GM19238 (cell line): ENCODE measurements around the gene PTPN14.

ENCODE experiments used
- DNase-seq: peaks from one replicate; pipeline ENCODE4 v3.0.0; 2011; ENCODE audit warnings: low spot score; ENCODE audit not compliant: insufficient read length

PTPN14 gene

GRCh38 chr1:214455971-214456867 lies 95.2 kb downstream of the PTPN14 start:
- DNase-seq: no peak

GRCh38 chr1:214455479-214455878 lies 95.9 kb downstream of the PTPN14 start:
- DNase-seq: no peak

GRCh38 chr1:214454569-214455396 lies 96.6 kb downstream of the PTPN14 start:
- DNase-seq: no peak

GRCh38 chr1:214453109-214453722 lies 98.2 kb downstream of the PTPN14 start:
- no peak for DNase-seq

- no peak for DNase-seq
These were observed 99.1 kb downstream of the PTPN14 start for GRCh38 chr1:214452152-214452784.

GRCh38 chr1:214451596-214451995 lies 99.8 kb downstream of the PTPN14 start:
- no peak for DNase-seq

GRCh38 chr1:214449371-214449770 lies 102.0 kb downstream of the PTPN14 start:
- no peak for DNase-seq

- DNase-seq: no peak
These were observed 102.9 kb downstream of the PTPN14 start for GRCh38 chr1:214448536-214448935.

GRCh38 chr1:214447557-214447871 lies 103.9 kb downstream of the PTPN14 start:
- no peak for DNase-seq

- no peak for DNase-seq
These were observed 104.4 kb downstream of the PTPN14 start for GRCh38 chr1:214446772-214447556.

GRCh38 chr1:214445831-214446614 lies 105.4 kb downstream of the PTPN14 start:
- DNase-seq: no peak

GRCh38 chr1:214445199-214445598 lies 106.2 kb downstream of the PTPN14 start:
- DNase-seq: no peak

GRCh38 chr1:214444182-214444939 lies 107.0 kb downstream of the PTPN14 start:
- no peak for DNase-seq

GRCh38 chr1:214441119-214441518 lies 110.3 kb downstream of the PTPN14 start:
- DNase-seq: no peak

- no peak for DNase-seq
These were observed 111.0 kb downstream of the PTPN14 start for GRCh38 chr1:214440219-214440965.

GRCh38 chr1:214439352-214440119 lies 111.9 kb downstream of the PTPN14 start:
- peak; percentile 7 for DNase-seq

GRCh38 chr1:214438530-214438929 lies 112.9 kb downstream of the PTPN14 start:
- DNase-seq: no peak

- DNase-seq: no peak
These were observed 113.3 kb downstream of the PTPN14 start for GRCh38 chr1:214438075-214438474.
